ENCODE data around the gene OR52N4.

- TF ChIP-seq CTCF (conservative IDR thresholded peaks at IDR 0.05 in 1 of 2, IDR thresholded peaks at IDR 0.05 in 1 of 2; ENCODE audit: low read depth in 1 of 2, low read length in 2 of 2) (no peak), EZH2 (IDR thresholded peaks at IDR 0.05; ENCODE audit: low read length, missing control alignments) (no peak)
Observed at GRCh38 chr11:5737670-5738392, 16.2 kb upstream of the OR52N4 start.
